HG03558 (cell line): ENCODE measurements around the gene IHH.

Source experiments
- ATAC-seq: cut with Tn5 transposase; IDR thresholded peaks from one replicate; pipeline ENCODE4 v1.9.1; 2021; ENCODE audit warnings: moderate number of reproducible peaks; ENCODE audit not compliant: unreplicated experiment; ENCODE audit errors: extremely low read depth

IHH gene

GRCh38 chr2:219022616-219023015, 38.1 kb downstream of the IHH start:
- no peak for ATAC-seq

GRCh38 chr2:219022041-219022440, 38.7 kb downstream of the IHH start:
- no peak for ATAC-seq

GRCh38 chr2:219021591-219021990, 39.1 kb downstream of the IHH start:
- ATAC-seq: no peak

- no peak for ATAC-seq
Observed at GRCh38 chr2:219020604-219021365, 39.9 kb downstream of the IHH start.

- ATAC-seq: no peak
Observed at GRCh38 chr2:219019436-219019835, 41.3 kb downstream of the IHH start.

- no peak for ATAC-seq
Observed at GRCh38 chr2:219018726-219019125, 42.0 kb downstream of the IHH start.

- no peak for ATAC-seq
Observed at GRCh38 chr2:219018286-219018685, 42.4 kb downstream of the IHH start.

GRCh38 chr2:219017201-219017931, 43.4 kb downstream of the IHH start:
- ATAC-seq: no peak

- no peak for ATAC-seq
Observed at GRCh38 chr2:219016721-219017120, 44.0 kb downstream of the IHH start.

- ATAC-seq: no peak
Observed at GRCh38 chr2:219010873-219011272, 49.8 kb downstream of the IHH start.

GRCh38 chr2:219010162-219010756, 50.5 kb downstream of the IHH start:
- no peak for ATAC-seq

- no peak for ATAC-seq
Observed at GRCh38 chr2:219009294-219009693, 51.4 kb downstream of the IHH start.
